Thyroid gland (tissue), 4 donors: Measurements from ENCODE around the gene BCL2L1.

ENCODE experiments used
- POLR2A ChIP-seq, 2 donors: fragments of 450-650 bp; IDR thresholded peaks; one replicate each; pipeline ENCODE4 v1.6.1; 2017; ENCODE audit warnings: antibody characterized with exemption in 2 of 2, mild to moderate bottlenecking in 2 of 2, moderate library complexity in 1 of 2
- TF ChIP-seq, protein P1 (sequence below), 6 experiments: fragments of 200-600 bp in 3 of 6; fragments of 450-650 bp in 3 of 6; sonication (generic) in 3 of 6; IDR thresholded peaks; one replicate each; pipeline ENCODE4 v1.5.1; 2016 to 2019; ENCODE audit warnings: antibody characterized with exemption in 6 of 6, mild to moderate bottlenecking in 2 of 6, inconsistent platforms in 1 of 6, moderate library complexity in 1 of 6

DNA sequence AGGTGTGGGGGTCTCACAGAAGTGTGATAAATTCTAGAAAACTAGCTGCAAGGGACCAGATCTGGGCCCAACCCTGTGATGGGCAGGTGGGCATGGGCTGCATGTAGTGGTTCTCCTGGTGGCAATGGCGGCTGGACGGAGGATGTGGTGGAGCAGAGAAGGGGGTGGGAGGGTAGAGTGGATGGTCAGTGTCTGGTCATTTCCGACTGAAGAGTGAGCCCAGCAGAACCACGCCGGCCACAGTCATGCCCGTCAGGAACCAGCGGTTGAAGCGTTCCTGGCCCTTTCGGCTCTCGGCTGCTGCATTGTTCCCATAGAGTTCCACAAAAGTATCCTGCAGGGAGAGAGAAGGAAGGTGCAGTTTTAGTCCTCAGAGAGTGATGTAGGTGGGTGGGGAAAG, 56.9 kb downstream of the BCL2L1 start:
- TF ChIP-seq, protein P1, sequence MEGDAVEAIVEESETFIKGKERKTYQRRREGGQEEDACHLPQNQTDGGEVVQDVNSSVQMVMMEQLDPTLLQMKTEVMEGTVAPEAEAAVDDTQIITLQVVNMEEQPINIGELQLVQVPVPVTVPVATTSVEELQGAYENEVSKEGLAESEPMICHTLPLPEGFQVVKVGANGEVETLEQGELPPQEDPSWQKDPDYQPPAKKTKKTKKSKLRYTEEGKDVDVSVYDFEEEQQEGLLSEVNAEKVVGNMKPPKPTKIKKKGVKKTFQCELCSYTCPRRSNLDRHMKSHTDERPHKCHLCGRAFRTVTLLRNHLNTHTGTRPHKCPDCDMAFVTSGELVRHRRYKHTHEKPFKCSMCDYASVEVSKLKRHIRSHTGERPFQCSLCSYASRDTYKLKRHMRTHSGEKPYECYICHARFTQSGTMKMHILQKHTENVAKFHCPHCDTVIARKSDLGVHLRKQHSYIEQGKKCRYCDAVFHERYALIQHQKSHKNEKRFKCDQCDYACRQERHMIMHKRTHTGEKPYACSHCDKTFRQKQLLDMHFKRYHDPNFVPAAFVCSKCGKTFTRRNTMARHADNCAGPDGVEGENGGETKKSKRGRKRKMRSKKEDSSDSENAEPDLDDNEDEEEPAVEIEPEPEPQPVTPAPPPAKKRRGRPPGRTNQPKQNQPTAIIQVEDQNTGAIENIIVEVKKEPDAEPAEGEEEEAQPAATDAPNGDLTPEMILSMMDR (IDR thresholded peaks at IDR 0.05): no peak
- no peak for TF ChIP-seq POLR2A (IDR thresholded peaks at IDR 0.05)
